Neural cell (in vitro differentiated cells): Measurements from ENCODE around the gene TEX30. TPM values are rescaled to one million over a fixed set of nuclear protein-coding genes. Genes with fewer than 3 reads are reported as not detected.

Experiments used
- H2AFZ ChIP-seq: fragments of 200-600, 300-800 bp; sonication (generic), shearing (Covaris generic); 2 replicates; pipeline ENCODE4 v1.6.0; 2014; ENCODE audit warnings: low read depth, mild to moderate bottlenecking, antibody characterized with exemption, low read length, moderate library complexity
- H3F3A ChIP-seq: fragments of 200-600 bp; shearing (Covaris generic); 2 replicates; pipeline ENCODE4 v1.6.1; 2016; ENCODE audit warnings: mild to moderate bottlenecking, moderate library complexity, mixed read lengths, antibody characterized with exemption, low read length; ENCODE audit not compliant: insufficient read depth, poor library complexity, severe bottlenecking
- H3K27ac ChIP-seq: fragments of 200-600, 300-800 bp; sonication (generic), shearing (Covaris generic); 2 replicates; pipeline ENCODE4 v1.5.1; 2014; ENCODE audit warnings: mild to moderate bottlenecking, low read length, moderate library complexity
- H3K27me3 ChIP-seq: fragments of 300-800, 200-600 bp; sonication (generic), shearing (Covaris generic); 2 replicates; pipeline ENCODE4 v1.6.0; 2014; ENCODE audit warnings: mild to moderate bottlenecking, low read depth, low read length, moderate library complexity; ENCODE audit not compliant: insufficient read depth
- H3K36me3 ChIP-seq: fragments of 300-800, 200-600 bp; sonication (generic), shearing (Covaris generic); 2 replicates; pipeline ENCODE4 v1.5.1; 2014; ENCODE audit warnings: mild to moderate bottlenecking, antibody characterized with exemption, low read length, moderate library complexity; ENCODE audit not compliant: insufficient read depth
- H3K4me2 ChIP-seq: fragments of 300-800, 200-600 bp; sonication (generic), shearing (Covaris generic); 2 replicates; pipeline ENCODE4 v1.6.0; 2014; ENCODE audit warnings: mild to moderate bottlenecking, low read length
- H3K4me3 ChIP-seq: fragments of 300-800, 200-600 bp; sonication (generic), shearing (Covaris generic); 2 replicates; pipeline ENCODE4 v1.5.1; 2014; ENCODE audit warnings: mild to moderate bottlenecking, low read length, moderate library complexity
- H3K79me2 ChIP-seq: fragments of 200-600 bp; shearing (Covaris generic); replicated peaks from 2 replicates; pipeline ENCODE4 v1.6.0; 2014; ENCODE audit warnings: mild to moderate bottlenecking, low read length, moderate library complexity; ENCODE audit not compliant: insufficient read depth
- H3K9ac ChIP-seq: fragments of 300-800, 200-600 bp; sonication (generic), shearing (Covaris generic); 2 replicates; pipeline ENCODE4 v1.6.1; 2016; ENCODE audit warnings: mild to moderate bottlenecking, low read length, mixed read lengths
- H3K9me2 ChIP-seq: fragments of 200-600 bp; shearing (Covaris generic); 2 replicates; pipeline ENCODE4 v1.6.1; 2016; ENCODE audit warnings: mild to moderate bottlenecking, low read length, mixed read lengths; ENCODE audit not compliant: insufficient read depth
- H3K9me3 ChIP-seq: fragments of 200-600, 300-800 bp; sonication (generic), shearing (Covaris generic); 2 replicates; pipeline ENCODE4 v1.6.1; 2016; ENCODE audit warnings: mild to moderate bottlenecking, mixed run types, low read length, moderate library complexity, mixed read lengths
- H4K20me1 ChIP-seq: fragments of 200-600 bp; shearing (Covaris generic); 2 replicates; pipeline ENCODE4 v1.6.1; 2016; ENCODE audit warnings: mild to moderate bottlenecking, mixed run types; ENCODE audit not compliant: insufficient read depth
- EP300 ChIP-seq: fragments of 450-650 bp; conservative IDR thresholded peaks from 2 replicates; pipeline ENCODE4 v1.6.1; 2014; ENCODE audit warnings: antibody characterized with exemption, mild to moderate bottlenecking, moderate library complexity; ENCODE audit not compliant: poor library complexity, severe bottlenecking
- EZH2 ChIP-seq: fragments of 200-600, 300-800 bp; shearing (Covaris generic), sonication (generic); IDR thresholded peaks from 2 replicates; pipeline ENCODE4 v1.6.1; 2014; ENCODE audit warnings: antibody characterized with exemption, low read length, borderline replicate concordance, mild to moderate bottlenecking; ENCODE audit not compliant: insufficient read depth, poor library complexity, severe bottlenecking
- MXI1 ChIP-seq: fragments of 450-650 bp; conservative IDR thresholded peaks from 2 replicates; pipeline ENCODE4 v1.6.1; 2014; ENCODE audit warnings: antibody characterized with exemption, mild to moderate bottlenecking; ENCODE audit not compliant: poor library complexity, severe bottlenecking
- POLR2AphosphoS5 ChIP-seq: IDR thresholded peaks from 2 replicates; pipeline ENCODE4 v1.6.1; 2012
- RAD21 ChIP-seq: fragments of 450-650 bp; conservative IDR thresholded peaks from 2 replicates; pipeline ENCODE4 v1.6.1; 2014; ENCODE audit warnings: antibody characterized with exemption, mild to moderate bottlenecking, moderate library complexity
- REST ChIP-seq: IDR thresholded peaks from 2 replicates; pipeline ENCODE4 v1.6.1; 2012; ENCODE audit warnings: borderline replicate concordance
- SMC3 ChIP-seq: fragments of 450-650 bp; conservative IDR thresholded peaks from 2 replicates; pipeline ENCODE4 v1.6.1; 2014; ENCODE audit warnings: antibody characterized with exemption, mild to moderate bottlenecking, moderate library complexity; ENCODE audit not compliant: poor library complexity
- TAF1 ChIP-seq: IDR thresholded peaks from 2 replicates; pipeline ENCODE4 v1.6.1; 2012; ENCODE audit warnings: low read depth
- polyA plus RNA-seq: library from polyadenylated mRNA; depleted of rRNA; stranded (reverse); fragments of >200 nt; gene quantifications from 2 replicates; pipeline ENCODE4 v1.2.3, GENCODE V29; 2014
- TF ChIP-seq, protein P1 (sequence below): fragments of 450-650 bp; IDR thresholded peaks from 2 replicates; pipeline ENCODE4 v1.5.1; 2014; ENCODE audit warnings: antibody characterized with exemption, mild to moderate bottlenecking, moderate library complexity; ENCODE audit not compliant: poor library complexity, severe bottlenecking

The TEX30 gene
- polyA plus RNA-seq, 1 donor from 2014 or later, result 29.9 TPM

DNA sequence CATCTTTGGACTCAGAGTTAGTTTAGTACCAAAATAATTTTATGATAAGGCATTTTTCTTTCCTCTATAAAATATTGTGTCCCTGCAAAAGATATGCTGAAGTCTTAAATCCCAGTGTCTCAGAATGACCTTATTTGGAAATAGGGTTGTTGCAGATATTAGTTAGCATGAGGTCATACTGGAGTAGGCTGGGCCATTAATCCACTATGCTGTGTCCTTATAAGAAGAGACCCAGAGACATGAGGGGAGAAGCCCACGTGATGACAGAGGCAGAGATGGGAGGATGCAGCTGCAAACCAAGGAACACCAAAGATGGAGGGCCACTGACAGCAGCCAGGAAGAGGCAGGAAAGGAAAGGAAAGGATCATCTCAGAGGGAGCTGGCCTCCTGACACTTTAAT, 18.8 kb upstream of the TEX30 start:
- no peaks in the 10 kb centered on the region for H3K9me2 ChIP-seq
- H3K9me3 ChIP-seq, result no peaks in the 10 kb centered on the region
- H3K4me2 ChIP-seq, result no peak overlapping the region
- peaks cover 6% of the 10 kb centered on the region for H3K79me2 ChIP-seq
- no peaks in the 10 kb centered on the region for H4K20me1 ChIP-seq
- TF ChIP-seq REST (no peak), POLR2AphosphoS5 (no peak), EZH2 (no peak), SMC3 (no peak), EP300 (no peak), RAD21 (no peak), MXI1 (no peak), TAF1 (no peak)
- TF ChIP-seq, protein P1, sequence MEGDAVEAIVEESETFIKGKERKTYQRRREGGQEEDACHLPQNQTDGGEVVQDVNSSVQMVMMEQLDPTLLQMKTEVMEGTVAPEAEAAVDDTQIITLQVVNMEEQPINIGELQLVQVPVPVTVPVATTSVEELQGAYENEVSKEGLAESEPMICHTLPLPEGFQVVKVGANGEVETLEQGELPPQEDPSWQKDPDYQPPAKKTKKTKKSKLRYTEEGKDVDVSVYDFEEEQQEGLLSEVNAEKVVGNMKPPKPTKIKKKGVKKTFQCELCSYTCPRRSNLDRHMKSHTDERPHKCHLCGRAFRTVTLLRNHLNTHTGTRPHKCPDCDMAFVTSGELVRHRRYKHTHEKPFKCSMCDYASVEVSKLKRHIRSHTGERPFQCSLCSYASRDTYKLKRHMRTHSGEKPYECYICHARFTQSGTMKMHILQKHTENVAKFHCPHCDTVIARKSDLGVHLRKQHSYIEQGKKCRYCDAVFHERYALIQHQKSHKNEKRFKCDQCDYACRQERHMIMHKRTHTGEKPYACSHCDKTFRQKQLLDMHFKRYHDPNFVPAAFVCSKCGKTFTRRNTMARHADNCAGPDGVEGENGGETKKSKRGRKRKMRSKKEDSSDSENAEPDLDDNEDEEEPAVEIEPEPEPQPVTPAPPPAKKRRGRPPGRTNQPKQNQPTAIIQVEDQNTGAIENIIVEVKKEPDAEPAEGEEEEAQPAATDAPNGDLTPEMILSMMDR, result no peak
- H3K27me3 ChIP-seq, result no peaks in the 10 kb centered on the region
- no peaks in the 10 kb centered on the region for H3K36me3 ChIP-seq
- H2AFZ ChIP-seq, result no peak overlapping the region
- no peak overlapping the region for H3K9ac ChIP-seq
- H3K27ac ChIP-seq, result no peak overlapping the region
- H3K4me3 ChIP-seq, result no peak overlapping the region
- no peaks in the 10 kb centered on the region for H3F3A ChIP-seq

- H3K4me2 ChIP-seq, result no peak overlapping the region
- H3K9ac ChIP-seq, result no peak overlapping the region
- H3K27ac ChIP-seq, result no peak overlapping the region
- H3F3A ChIP-seq, result no peaks in the 10 kb centered on the region
- no peaks in the 10 kb centered on the region for H3K27me3 ChIP-seq
- H3K36me3 ChIP-seq, result peaks cover 7% of the 10 kb centered on the region
- H3K79me2 ChIP-seq, result no peaks in the 10 kb centered on the region
- H3K4me3 ChIP-seq, result no peak overlapping the region
- no peaks in the 10 kb centered on the region for H3K9me3 ChIP-seq
- H4K20me1 ChIP-seq, result no peaks in the 10 kb centered on the region
- TF ChIP-seq SMC3 (no peak), REST (no peak), EP300 (no peak), EZH2 (no peak), POLR2AphosphoS5 (no peak), RAD21 (no peak), MXI1 (no peak), TAF1 (no peak)
- TF ChIP-seq, protein P1, result no peak
- no peaks in the 10 kb centered on the region for H3K9me2 ChIP-seq
- H2AFZ ChIP-seq, result no peak overlapping the region
Observed at GRCh38 chr13:102788683-102789082, 15.1 kb upstream of the TEX30 start.
